Activated CD4-positive, alpha-beta memory T cell treated with anti-CD3 and anti-CD28 coated beads for 36 hours (primary cell): ENCODE results near the gene ZNF48. TPM values are rescaled to one million over a fixed set of nuclear protein-coding genes. Genes with fewer than 3 reads are reported as not detected.

Experiments used
- CTCF ChIA-PET: fragments of 350-600 bp; sonication (Branson Sonifier 250); formaldehyde crosslinking; loops from one replicate; lab custom pipeline; 2021; ENCODE audit warnings: antibody characterized with exemption, inconsistent platforms; lab: Charles Lee
- POLR2A ChIA-PET: fragments of 350-600 bp; sonication (Branson Sonifier 250); formaldehyde crosslinking; loops from one replicate; lab custom pipeline; 2021; ENCODE audit warnings: antibody characterized with exemption; lab: Charles Lee
- DNase-seq: peaks from one replicate; pipeline ENCODE4 v3.0.0-alpha.2; 2020
- H3K27ac Mint-ChIP-seq: one replicate; pipeline ENCODE4 v1.8.0; 2021; ENCODE audit warnings: mixed read lengths
- H3K27me3 Mint-ChIP-seq: one replicate; pipeline ENCODE4 v1.8.0; 2021; ENCODE audit warnings: mixed read lengths
- H3K36me3 Mint-ChIP-seq: one replicate; pipeline ENCODE4 v1.8.0; 2021; ENCODE audit warnings: mixed read lengths
- H3K4me1 Mint-ChIP-seq: one replicate; pipeline ENCODE4 v1.8.0; 2021; ENCODE audit warnings: low read depth, mixed read lengths
- H3K4me3 Mint-ChIP-seq: one replicate; pipeline ENCODE4 v1.8.0; 2021; ENCODE audit warnings: mild to moderate bottlenecking, mixed read lengths
- H3K9me3 Mint-ChIP-seq: one replicate; pipeline ENCODE4 v1.8.0; 2021; ENCODE audit warnings: mixed read lengths
- intact Hi-C: fragments of 100-400 bp; cut with micrococcal nuclease; formaldehyde crosslinking; loops from one replicate; pipeline ENCODE4 v1.15.1; 2023
- total RNA-seq, 2 experiments: library from RNA; stranded (reverse); gene quantifications; one replicate each; pipeline ENCODE4 v1.2.3, GENCODE V29; 2021

The ZNF48 gene
- total RNA-seq, 2 experiments from 2014 or later = 13.1 to 13.6 TPM

DNA sequence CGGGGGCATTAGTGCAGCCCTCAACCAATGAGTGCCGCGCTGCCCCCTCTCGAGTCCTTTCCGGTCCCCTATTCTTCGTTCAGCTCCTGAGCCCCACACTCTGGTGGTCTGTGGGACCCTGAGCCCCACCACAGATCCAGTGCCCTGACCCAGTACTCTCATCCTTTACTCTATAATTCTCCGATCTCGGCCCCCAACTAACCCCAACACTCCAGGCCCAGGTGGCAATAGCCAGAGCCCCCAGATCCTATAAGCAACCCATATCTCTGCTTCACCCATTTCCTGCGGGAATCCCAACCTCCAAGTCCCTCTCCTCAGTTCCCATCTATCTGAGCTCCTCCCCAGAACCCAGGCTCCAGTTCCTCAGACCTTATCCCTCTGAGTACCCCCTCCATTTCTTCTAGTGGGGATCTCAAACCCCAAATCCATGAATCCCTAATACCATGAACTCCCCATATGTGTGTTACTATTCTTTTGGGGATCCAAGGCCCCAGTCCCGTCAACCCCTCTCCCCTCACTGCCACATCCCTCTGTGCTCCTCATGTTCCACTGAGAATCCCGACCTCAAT, 23.9 kb upstream of the ZNF48 start:
- Mint-ChIP-seq H3K4me3 (peak overlapping the region; percentile 86), H3K27me3 (peaks cover 3% of the 10 kb centered on the region), H3K9me3 (no peaks in the 10 kb centered on the region), H3K4me1 (peaks cover 31% of the 10 kb centered on the region), H3K36me3 (peaks cover 22% of the 10 kb centered on the region), H3K27ac (peak overlapping the region; percentile 95)
- ChIA-PET CTCF (interaction anchor here (0.6 to 3.4 kb wide), 12 partner anchors 8 to 328 kb away, joined by 3 to 25 read pairs (median 6); partner anchors contain the start of genes CD2BP2, DCTPP1, GDPD3 and SEPTIN1), POLR2A (interaction anchor here (0.7 to 3.5 kb wide), 6 partner anchors 8 to 279 kb away, joined by 3 to 16 read pairs (median 4); partner anchors contain the start of genes PRR14 and SEPTIN1)
- no peak for DNase-seq
- intact Hi-C loops = loop anchor here (2.0 to 10.0 kb wide), 5 partner anchors 35 to 553 kb away; partner anchors contain the start of genes FBXL19, MVP and ZNF771

DNA sequence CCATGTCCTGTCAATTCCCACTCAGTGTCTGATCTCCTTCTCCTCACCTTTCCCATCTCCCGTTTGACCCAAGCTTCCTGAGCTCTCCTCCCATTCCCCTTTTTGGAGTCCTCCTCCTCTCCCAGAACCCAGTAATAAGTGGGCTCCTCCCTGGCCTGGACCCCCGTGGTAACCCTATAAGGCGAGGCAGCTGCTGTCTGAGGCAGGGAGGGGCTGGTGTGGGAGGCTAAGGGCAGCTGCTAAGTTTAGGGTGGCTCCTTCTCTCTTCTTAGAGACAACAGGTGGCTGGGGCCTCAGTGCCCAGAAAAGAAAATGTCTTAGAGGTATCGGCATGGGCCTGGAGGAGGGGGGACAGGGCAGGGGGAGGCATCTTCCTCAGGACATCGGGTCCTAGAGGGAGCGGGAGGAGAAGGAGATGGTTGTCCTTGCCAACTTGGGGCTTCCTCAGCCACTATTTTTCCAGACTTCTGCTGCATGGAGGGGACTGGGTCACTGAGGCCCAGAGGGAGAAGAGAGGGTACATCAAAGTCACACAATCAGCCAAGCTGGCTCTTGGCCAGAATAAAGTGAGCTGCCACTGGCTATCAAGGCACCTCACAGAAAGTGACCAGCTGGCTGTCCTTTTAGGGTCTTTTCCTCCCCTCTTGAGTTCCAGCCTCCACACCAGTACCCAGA, 23.0 kb upstream of the ZNF48 start:
- peaks cover 3% of the 10 kb centered on the region for H3K27me3 Mint-ChIP-seq
- ChIA-PET CTCF (interaction anchor here (0.9 to 2.9 kb wide), 7 partner anchors 9 to 279 kb away, joined by 3 to 25 read pairs (median 9); partner anchors contain the start of genes CD2BP2, GDPD3, TBX6 and ZNF771), POLR2A (interaction anchor here (3.5 kb wide), 1 partner anchor 10 kb away, joined by 16 read pairs; the partner anchor contains the start of gene SEPTIN1)
- peak overlapping the region; percentile 95 for H3K27ac Mint-ChIP-seq
- DNase-seq = no peak
- H3K4me1 Mint-ChIP-seq = peaks cover 26% of the 10 kb centered on the region
- H3K9me3 Mint-ChIP-seq = no peaks in the 10 kb centered on the region
- H3K36me3 Mint-ChIP-seq = peaks cover 16% of the 10 kb centered on the region
- peak overlapping the region; percentile 86 for H3K4me3 Mint-ChIP-seq
- intact Hi-C loops = loop anchor here (10.0 kb wide), 2 partner anchors 547 to 553 kb away; partner anchors contain the start of genes FBXL19 and MVP

DNA sequence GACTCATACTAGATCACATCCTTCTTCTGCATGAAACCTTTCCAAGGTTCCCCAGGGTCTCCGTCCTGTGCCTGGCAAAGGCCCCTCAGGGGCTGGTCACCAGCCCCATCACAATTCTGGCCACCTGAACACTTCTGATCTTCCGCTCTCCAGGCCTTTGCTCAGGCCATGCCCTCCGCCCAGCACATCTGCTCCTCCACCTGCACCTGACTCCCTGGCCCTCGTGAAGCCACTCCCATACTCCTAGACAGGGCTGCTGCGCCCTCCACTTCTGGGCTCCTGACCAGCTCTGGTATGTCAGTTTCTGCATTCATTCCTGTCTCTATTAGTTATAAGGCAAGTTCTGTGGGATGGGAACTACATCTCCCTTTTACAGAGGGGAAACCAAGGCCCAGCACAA, 22.5 kb upstream of the ZNF48 start:
- no peak for DNase-seq
- Mint-ChIP-seq H3K36me3 (peaks cover 16% of the 10 kb centered on the region), H3K9me3 (no peaks in the 10 kb centered on the region), H3K4me1 (peaks cover 25% of the 10 kb centered on the region), H3K4me3 (no peak overlapping the region), H3K27ac (peak overlapping the region; percentile 33), H3K27me3 (peaks cover 3% of the 10 kb centered on the region)
- POLR2A ChIA-PET = no interaction called here
- CTCF ChIA-PET = interaction anchor here (0.9 to 2.3 kb wide), 2 partner anchors 36 to 256 kb away, joined by 3 to 25 read pairs; partner anchors contain the start of gene ZNF771
- intact Hi-C loops = loop anchor here (10.0 kb wide), 2 partner anchors 548 to 552 kb away; partner anchors contain the start of genes FBXL19 and MVP

DNA sequence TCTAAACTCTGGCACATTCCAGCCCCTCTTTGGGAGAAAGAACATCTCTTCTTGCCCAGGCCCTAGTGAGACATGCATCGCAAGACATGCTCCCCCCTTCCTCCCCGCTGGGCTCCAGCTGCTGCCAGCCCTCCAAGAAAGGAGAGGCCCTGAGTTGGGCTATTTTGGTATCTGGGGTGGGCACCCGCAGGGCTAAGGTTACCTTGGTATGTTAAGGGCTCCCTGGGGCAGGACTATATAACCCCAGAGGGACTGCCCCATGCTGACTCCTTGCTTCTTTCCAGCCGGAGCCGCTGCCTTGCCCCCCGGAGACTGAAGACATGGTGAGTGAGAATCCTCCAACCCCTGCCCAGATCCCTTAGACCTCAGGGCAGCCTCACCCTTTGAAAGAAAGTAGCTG, 20.7 kb upstream of the ZNF48 start, which contains the start of gene MYL11:
Gene MYL11, plus strand, starts transcription at position 265 of the 400 bp plus-strand sequence. Its CDS starts 56 bp downstream, at position 321.
- Mint-ChIP-seq H3K4me1 (peaks cover 28% of the 10 kb centered on the region), H3K4me3 (no peak within 1 kb of the TSS), H3K9me3 (no peaks in the 10 kb centered on the region), H3K27me3 (peaks cover 3% of the 10 kb centered on the region), H3K27ac (peak within 1 kb of the TSS; percentile 63), H3K36me3 (peaks cover 13% of the 10 kb centered on the region)
- CTCF ChIA-PET = no interaction called here
- DNase-seq = no peak
- POLR2A ChIA-PET = interaction anchor here (0.6 kb wide), 1 partner anchor 183 kb away, joined by 3 read pairs; no protein-coding TSS in a partner anchor
- intact Hi-C loops = loop anchor here (10.0 kb wide), 2 partner anchors 550 kb away; partner anchors contain the start of genes FBXL19 and MVP

DNA sequence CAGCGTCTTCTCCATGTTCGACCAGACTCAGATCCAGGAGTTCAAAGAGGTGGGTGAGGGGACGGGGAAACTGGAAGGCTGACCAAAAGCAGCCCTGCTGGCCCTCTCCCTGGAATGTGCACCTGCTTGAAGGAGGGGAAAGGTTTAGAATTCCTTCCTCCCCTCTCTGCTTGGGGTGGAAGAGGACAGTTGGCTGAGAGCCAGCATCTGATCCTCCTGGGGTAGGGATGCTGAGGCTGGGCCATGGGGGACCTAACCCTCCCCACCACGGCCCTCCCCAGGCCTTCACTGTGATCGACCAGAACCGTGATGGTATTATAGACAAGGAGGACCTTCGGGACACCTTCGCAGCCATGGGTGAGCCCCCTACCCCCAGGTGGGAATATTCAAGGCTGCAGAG, 19.4 kb upstream of the ZNF48 start:
- DNase-seq = no peak
- peaks cover 40% of the 10 kb centered on the region for H3K4me1 Mint-ChIP-seq
- peak overlapping the region; percentile 63 for H3K27ac Mint-ChIP-seq
- no peaks in the 10 kb centered on the region for H3K27me3 Mint-ChIP-seq
- ChIA-PET POLR2A (no interaction called here), CTCF (no interaction called here)
- H3K9me3 Mint-ChIP-seq = no peaks in the 10 kb centered on the region
- H3K36me3 Mint-ChIP-seq = peaks cover 19% of the 10 kb centered on the region
- no peak overlapping the region for H3K4me3 Mint-ChIP-seq
- intact Hi-C loops = loop anchor here (10.0 kb wide), 2 partner anchors 549 to 551 kb away; partner anchors contain the start of genes FBXL19 and MVP

GRCh38 chr16:30376461-30376902, 18.7 kb upstream of the ZNF48 start:
- Mint-ChIP-seq H3K4me1 (peaks cover 42% of the 10 kb centered on the region), H3K36me3 (peaks cover 24% of the 10 kb centered on the region), H3K9me3 (no peaks in the 10 kb centered on the region), H3K4me3 (no peak overlapping the region), H3K27ac (peak overlapping the region; percentile 96), H3K27me3 (no peaks in the 10 kb centered on the region)
- intact Hi-C loops = loop anchor here (10.0 kb wide), 2 partner anchors 548 to 552 kb away; partner anchors contain the start of genes FBXL19 and MVP
- no peak for DNase-seq
- CTCF ChIA-PET = no interaction called here
- POLR2A ChIA-PET = no interaction called here

DNA sequence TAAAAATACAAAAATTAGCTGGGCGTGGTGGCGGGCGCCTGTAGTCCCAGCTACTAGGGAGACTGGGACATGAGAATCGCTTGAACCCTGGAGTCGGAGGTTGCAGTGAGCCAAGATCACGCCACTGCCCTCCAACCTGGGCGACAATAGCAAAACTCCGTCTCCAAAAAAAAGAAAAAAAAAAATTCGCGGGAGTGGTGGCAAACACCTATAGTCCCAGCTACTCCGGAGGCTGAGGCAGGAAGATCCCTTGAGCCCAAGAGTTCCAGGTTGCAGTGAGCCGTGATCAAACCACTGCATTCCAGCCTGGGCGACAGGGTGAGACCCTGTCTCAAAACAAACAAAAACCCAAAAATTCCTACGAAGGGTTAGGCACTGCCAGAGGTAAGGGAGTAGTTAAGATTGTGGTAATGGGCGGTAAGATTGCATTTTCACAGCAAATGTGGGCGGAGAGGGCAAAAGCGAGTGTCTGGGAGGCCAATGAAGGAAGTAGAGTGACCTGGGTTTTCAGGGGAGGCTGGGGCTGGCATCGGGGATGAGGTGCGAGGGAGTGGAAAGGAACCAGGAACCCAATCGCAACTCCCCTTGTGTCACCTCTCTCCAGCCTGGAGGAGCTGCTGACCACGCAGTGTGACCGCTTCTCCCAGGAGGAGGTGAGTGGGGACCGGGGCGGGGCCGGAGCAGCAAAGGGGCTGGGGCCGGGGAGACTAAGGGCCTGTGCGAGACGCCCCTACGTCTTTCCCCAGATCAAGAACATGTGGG, 18.0 kb upstream of the ZNF48 start:
- H3K9me3 Mint-ChIP-seq = no peaks in the 10 kb centered on the region

GRCh38 chr16:30377812-30378235, 17.4 kb upstream of the ZNF48 start:
- CTCF ChIA-PET = no interaction called here
- no peaks in the 10 kb centered on the region for H3K9me3 Mint-ChIP-seq
- no peaks in the 10 kb centered on the region for H3K27me3 Mint-ChIP-seq
- H3K27ac Mint-ChIP-seq = peak overlapping the region; percentile 96
- intact Hi-C loops = loop anchor here (1.0 to 10.0 kb wide), 5 partner anchors 8 to 553 kb away; partner anchors contain the start of genes FBXL19, MVP, TBC1D10B and YPEL3
- peak; percentile 91 for DNase-seq
- POLR2A ChIA-PET = interaction anchor here (0.6 to 1.6 kb wide), 4 partner anchors 11 to 651 kb away, joined by 3 to 6 read pairs (median 4); partner anchors contain the start of gene ZNF771
- H3K36me3 Mint-ChIP-seq = peaks cover 27% of the 10 kb centered on the region
- peak overlapping the region; percentile 99 for H3K4me3 Mint-ChIP-seq
- peaks cover 39% of the 10 kb centered on the region for H3K4me1 Mint-ChIP-seq

More for the DNA sequence above, 18.0 kb upstream of the ZNF48 start:
- peaks cover 27% of the 10 kb centered on the region for H3K36me3 Mint-ChIP-seq
- peak overlapping the region; percentile 99 for H3K4me3 Mint-ChIP-seq
- ChIA-PET CTCF (no interaction called here), POLR2A (interaction anchor here (1.1 to 1.6 kb wide), 3 partner anchors 10 to 30 kb away, joined by 4 to 6 read pairs (median 5); partner anchors contain the start of gene ZNF771)
- no peaks in the 10 kb centered on the region for H3K27me3 Mint-ChIP-seq
- H3K27ac Mint-ChIP-seq = peak overlapping the region; percentile 96
- H3K4me1 Mint-ChIP-seq = peaks cover 36% of the 10 kb centered on the region
- DNase-seq = no peak
- intact Hi-C loops = loop anchor here (10.0 kb wide), 2 partner anchors 548 to 552 kb away; partner anchors contain the start of genes FBXL19 and MVP

DNA sequence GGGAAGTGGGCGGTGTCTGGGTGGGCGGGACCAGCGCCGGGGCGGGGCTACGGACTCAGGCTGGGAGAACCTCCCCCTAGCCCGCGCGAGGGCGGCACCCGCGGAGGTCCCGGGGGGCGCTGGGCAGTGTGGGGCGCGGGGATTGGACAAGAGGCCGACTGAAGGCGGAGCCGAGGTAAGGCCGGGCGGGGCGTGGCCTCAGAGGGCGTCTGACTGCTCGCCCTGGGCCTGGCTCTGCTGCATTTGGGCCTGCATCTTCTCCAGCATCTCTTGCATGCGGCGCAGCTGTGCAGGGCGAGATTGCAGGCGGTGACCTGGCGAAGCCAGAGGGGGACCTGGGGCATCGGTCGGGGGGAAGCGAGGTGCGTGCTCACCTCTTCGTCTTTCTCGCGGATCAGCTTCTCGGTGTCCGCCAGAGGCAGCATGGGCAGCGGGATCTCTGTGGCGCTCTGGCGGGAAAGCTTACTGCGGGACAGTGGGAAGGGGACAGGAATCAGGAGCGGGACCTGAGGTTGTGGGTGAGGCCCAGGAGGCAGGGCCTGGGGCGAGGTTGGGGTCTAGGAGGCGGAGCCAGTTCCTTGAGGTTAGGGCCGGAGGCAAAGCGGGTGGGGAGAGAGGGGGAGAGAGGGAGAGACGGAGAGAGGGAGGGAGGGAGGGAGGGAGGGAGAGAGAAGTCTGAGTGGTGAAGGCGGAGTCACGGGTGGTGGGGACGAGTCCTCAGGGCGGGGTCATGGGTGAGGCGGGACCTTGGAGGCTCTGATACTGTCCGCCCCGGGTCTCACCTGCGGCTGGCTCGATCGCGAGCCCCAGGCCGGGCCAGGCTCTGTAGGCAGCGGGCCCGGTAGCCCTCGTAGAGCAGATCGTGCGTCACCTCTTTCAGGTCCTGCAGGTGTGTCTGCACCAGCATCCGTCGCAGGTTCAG, 16.7 kb upstream of the ZNF48 start:
- Mint-ChIP-seq H3K27ac (peak overlapping the region; percentile 96), H3K4me1 (peaks cover 44% of the 10 kb centered on the region), H3K27me3 (no peaks in the 10 kb centered on the region), H3K36me3 (peaks cover 27% of the 10 kb centered on the region), H3K9me3 (no peaks in the 10 kb centered on the region), H3K4me3 (peak overlapping the region; percentile 99)
- CTCF ChIA-PET = no interaction called here
- peak; percentile 100 for DNase-seq
- intact Hi-C loops = loop anchor here (1.0 to 10.0 kb wide), 5 partner anchors 8 to 554 kb away; partner anchors contain the start of genes FBXL19, MVP, TBC1D10B and YPEL3
- POLR2A ChIA-PET = interaction anchor here (0.6 to 1.6 kb wide), 4 partner anchors 11 to 652 kb away, joined by 3 to 6 read pairs (median 4); partner anchors contain the start of gene ZNF771
